GM19023 (cell line): ENCODE data around the gene WDTC1.
"Not testable (repeated sequence)": the region's sequence is repeated elsewhere in the genome, so short reads cannot be mapped to it uniquely, and the experiment has no call there.

Experiments used
- ATAC-seq: cut with Tn5 transposase; IDR thresholded peaks from one replicate; pipeline ENCODE4 v1.9.1; 2021; ENCODE audit warnings: mild to moderate bottlenecking, moderate library complexity; ENCODE audit not compliant: unreplicated experiment

Gene WDTC1, protein sequence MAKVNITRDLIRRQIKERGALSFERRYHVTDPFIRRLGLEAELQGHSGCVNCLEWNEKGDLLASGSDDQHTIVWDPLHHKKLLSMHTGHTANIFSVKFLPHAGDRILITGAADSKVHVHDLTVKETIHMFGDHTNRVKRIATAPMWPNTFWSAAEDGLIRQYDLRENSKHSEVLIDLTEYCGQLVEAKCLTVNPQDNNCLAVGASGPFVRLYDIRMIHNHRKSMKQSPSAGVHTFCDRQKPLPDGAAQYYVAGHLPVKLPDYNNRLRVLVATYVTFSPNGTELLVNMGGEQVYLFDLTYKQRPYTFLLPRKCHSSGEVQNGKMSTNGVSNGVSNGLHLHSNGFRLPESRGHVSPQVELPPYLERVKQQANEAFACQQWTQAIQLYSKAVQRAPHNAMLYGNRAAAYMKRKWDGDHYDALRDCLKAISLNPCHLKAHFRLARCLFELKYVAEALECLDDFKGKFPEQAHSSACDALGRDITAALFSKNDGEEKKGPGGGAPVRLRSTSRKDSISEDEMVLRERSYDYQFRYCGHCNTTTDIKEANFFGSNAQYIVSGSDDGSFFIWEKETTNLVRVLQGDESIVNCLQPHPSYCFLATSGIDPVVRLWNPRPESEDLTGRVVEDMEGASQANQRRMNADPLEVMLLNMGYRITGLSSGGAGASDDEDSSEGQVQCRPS

DNA sequence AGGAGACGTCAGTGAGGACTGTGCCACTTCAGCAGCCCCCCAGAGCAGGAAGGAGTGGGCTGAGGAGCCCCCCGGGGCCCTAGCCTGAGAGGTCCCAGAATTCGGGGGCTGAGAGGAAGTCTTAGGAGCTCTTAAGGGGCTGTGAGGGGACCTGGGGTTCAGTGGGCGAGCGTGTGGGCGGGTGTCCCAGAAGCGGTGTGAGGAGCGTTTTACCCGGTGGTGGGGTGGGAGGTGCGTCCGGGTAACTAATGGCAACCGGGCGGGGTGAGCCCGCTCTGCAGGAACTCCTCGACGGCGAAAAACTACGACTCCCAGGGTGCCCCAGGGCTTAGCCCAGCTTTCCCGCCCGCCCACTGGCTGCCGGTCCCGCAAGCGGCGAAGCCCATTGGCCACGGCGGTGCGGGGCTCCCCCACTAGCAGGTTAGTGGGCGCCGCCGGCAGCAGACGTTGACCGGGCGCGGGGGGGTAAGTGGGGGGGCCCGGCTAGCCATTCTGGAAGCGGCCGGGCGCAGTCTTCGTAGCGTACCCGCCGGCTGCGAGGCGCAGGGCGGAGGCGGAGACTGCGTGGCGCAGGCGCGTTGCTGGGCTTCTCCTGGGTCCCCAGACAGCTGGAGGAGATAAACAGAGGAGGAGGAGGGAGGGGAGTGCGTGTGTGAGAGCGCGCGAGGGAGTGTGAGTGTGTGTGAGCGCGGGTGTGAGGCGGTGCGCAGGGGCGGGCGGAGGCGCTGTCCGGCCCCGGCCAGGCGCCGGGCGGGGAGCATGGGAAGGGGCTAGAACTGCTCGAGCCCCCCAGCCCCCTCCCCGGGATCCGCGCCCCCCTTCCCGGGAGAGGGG lies at the start of gene WDTC1:
Gene WDTC1, plus strand, starts transcription at position 584 of the 834 bp plus-strand sequence. CDS start 26,423 bp downstream, outside the sequence.
- ATAC-seq: peak; percentile 94

GRCh38 chr1:27184665-27185064 lies 49.8 kb upstream of the WDTC1 start:
- ATAC-seq: not testable (repeated sequence)

DNA sequence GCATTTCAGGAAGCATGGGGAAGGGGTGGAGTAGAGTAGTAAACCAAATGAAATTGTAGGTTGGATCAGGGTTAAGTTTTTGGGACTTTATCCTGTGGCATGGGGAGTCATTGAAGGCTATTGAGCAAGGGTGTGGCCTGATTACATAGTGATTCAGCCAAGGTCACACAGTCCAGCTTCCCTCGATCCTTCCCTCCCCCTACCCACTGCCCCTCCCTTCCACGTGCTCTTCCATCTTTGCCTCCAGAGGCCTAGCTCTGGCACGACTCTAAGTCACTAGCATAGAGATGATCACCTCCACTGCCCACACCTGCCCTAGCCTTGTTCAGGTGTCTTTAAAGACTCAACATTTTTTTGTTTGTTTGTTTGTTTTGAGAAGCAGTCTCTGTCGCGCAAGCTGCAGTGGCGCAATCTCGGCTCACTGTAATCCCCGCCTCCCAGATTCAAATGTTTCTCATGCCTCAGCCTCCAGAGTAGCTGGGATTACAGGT lies 42.3 kb upstream of the WDTC1 start:
- no peak for ATAC-seq

- no peak for ATAC-seq
These were observed 41.2 kb upstream of the WDTC1 start for GRCh38 chr1:27193194-27193593.

DNA sequence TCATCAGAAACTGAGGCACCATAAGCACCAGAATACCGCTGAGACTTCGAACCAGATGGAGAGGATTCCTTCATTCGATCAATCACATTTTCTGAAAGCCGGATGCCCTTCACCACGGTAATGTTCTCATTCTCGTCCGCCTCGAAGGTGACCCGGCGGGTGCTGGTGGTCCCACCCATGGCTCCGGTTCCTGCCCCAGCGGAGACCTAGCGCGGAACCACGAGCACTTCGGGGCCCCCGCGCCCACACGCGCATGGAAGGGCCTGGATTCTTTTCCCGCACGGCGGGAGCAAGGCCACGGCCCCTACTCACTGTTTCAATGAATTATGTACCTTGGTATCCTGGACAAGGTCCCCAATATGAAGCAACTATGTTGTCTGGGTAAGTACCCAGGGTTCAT lies 33.1 kb upstream of the WDTC1 start:
- no peak for ATAC-seq

DNA sequence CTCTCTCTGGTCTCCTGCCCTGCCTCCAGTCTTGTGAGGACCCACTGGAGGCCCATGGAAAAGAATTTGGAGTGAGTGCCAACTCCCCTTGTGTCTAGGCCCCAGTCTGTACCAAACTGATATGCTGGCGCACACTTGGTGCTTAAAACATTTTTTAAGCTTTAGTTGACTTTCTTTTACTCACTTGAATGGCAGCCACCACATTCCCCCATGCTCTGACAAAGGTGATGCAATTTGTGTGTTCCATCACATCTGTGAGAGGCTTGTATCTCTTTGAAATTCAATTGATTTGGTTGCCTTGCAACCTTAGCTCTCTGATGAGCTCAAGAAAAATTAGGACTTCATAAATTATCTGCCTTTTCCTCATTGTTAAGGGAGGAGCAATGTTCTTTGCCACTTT lies 30.5 kb upstream of the WDTC1 start:
- ATAC-seq: no peak

- not testable (repeated sequence) for ATAC-seq
These were observed 27.2 kb upstream of the WDTC1 start for GRCh38 chr1:27207238-27207637.

DNA sequence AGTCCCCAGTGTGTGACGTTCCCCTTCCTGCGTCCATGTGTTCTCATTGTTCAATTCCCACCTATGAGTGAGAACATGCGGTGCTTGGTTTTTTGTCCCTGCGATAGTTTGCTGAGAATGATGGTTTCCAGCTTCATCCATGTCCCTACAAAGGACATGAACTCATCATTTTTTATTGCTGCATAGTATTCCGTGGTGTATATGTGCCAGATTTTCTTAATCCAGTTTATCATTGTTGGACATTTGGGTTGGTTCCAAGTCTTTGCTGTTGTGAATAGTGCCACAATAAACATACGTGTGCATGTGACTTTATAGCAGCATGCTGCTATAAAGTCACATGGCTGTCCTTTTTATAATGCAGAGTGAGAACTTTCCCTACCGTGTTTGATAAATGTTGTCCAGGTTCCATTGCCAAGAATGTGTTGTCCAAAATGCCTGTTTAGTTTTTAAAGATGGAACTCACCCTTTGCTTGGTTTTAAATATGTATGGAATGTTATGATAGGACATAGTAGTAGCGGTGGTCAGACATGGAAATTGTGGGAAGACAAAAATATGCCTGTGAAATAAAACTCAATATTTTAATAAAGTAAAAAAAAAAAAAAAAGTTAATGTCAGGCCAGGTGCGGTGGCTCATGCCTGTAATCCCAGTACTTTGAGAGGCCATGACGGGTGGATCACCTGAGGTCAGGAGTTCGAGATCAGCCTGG lies 26.1 kb upstream of the WDTC1 start:
- not testable (repeated sequence) for ATAC-seq

GRCh38 chr1:27216466-27216865 lies 18.0 kb upstream of the WDTC1 start:
- ATAC-seq: no peak

GRCh38 chr1:27217401-27217800 lies 17.0 kb upstream of the WDTC1 start:
- ATAC-seq: no peak

GRCh38 chr1:27218736-27219135 lies 15.7 kb upstream of the WDTC1 start:
- no peak for ATAC-seq

GRCh38 chr1:27220096-27220495 lies 14.3 kb upstream of the WDTC1 start:
- no peak for ATAC-seq

- ATAC-seq: not testable (repeated sequence)
These were observed 13.5 kb upstream of the WDTC1 start for GRCh38 chr1:27220702-27221497.

GRCh38 chr1:27225621-27226020 lies 8.8 kb upstream of the WDTC1 start:
- ATAC-seq: no peak

- ATAC-seq: no peak
These were observed 6.7 kb upstream of the WDTC1 start for GRCh38 chr1:27227765-27228164.

GRCh38 chr1:27233667-27234048 lies 774 bp upstream of the WDTC1 start:
- no peak for ATAC-seq

- ATAC-seq: no peak
These were observed 1.4 kb downstream of the WDTC1 start for GRCh38 chr1:27235827-27236226.

GRCh38 chr1:27237112-27237511 lies 2.7 kb downstream of the WDTC1 start:
- no peak for ATAC-seq

GRCh38 chr1:27238032-27238431 lies 3.6 kb downstream of the WDTC1 start:
- no peak for ATAC-seq

GRCh38 chr1:27241677-27242076 lies 7.2 kb downstream of the WDTC1 start:
- ATAC-seq: no peak
